ENCODE results near the gene RGCC. TPM values are rescaled to one million over a fixed set of nuclear protein-coding genes. Genes with fewer than 3 reads are reported as not detected.

The RGCC gene
- total RNA-seq, 6 experiments from 2014 or later = 0.51 to 4.9 (median 2.3) TPM; not detected in 1

GRCh38 chr13:41467425-41467945 is 10.1 kb downstream of the RGCC start:
- H3K36me3 ChIP-seq = no peaks in the 10 kb centered on the region
- intact Hi-C loops (cut with DNase I) = no loop called here
- WGBS (ENCODE audit: insufficient coverage, low coverage, low lambda C conversion rate, missing lambda C conversion rate) = 30% methylated on average over 2 of the region's 2 CpGs
- no peak for DNase-seq
- no peak overlapping the region for H3K4me3 ChIP-seq
- no peaks in the 10 kb centered on the region for H3K9me3 ChIP-seq
- no peaks in the 10 kb centered on the region for H3K27me3 ChIP-seq
- no peak overlapping the region for H3K27ac ChIP-seq
- no peak for ATAC-seq
- no peak for TF ChIP-seq POLR2A (IDR thresholded peaks at IDR 0.05)
- TF ChIP-seq CTCF (IDR thresholded peaks at IDR 0.05) = no peak
- H3K4me1 ChIP-seq = no peaks in the 10 kb centered on the region

GRCh38 chr13:41468631-41469030 is 11.3 kb downstream of the RGCC start:
- Histone ChIP-seq H3K4me1 (no peaks in the 10 kb centered on the region), H3K9me3 (no peaks in the 10 kb centered on the region), H3K4me3 (no peak overlapping the region), H3K36me3 (no peaks in the 10 kb centered on the region), H3K27me3 (no peaks in the 10 kb centered on the region), H3K27ac (no peak overlapping the region)
- TF ChIP-seq CTCF (IDR thresholded peaks at IDR 0.05) (no peak), POLR2A (IDR thresholded peaks at IDR 0.05) (no peak)
- ATAC-seq (no peak), DNase-seq (no peak)
- intact Hi-C loops (cut with DNase I) = no loop called here
- WGBS (ENCODE audit: insufficient coverage, low coverage, low lambda C conversion rate, missing lambda C conversion rate) = 84% methylated on average over 2 of the region's 2 CpGs

GRCh38 chr13:41470196-41470595 is 12.8 kb downstream of the RGCC start:
- ATAC-seq = no peak

GRCh38 chr13:41471785-41472184 is 14.4 kb downstream of the RGCC start:
- ATAC-seq (no peak), DNase-seq (no peak)
- intact Hi-C loops (cut with DNase I) = no loop called here
- Histone ChIP-seq H3K36me3 (no peaks in the 10 kb centered on the region), H3K9me3 (no peaks in the 10 kb centered on the region), H3K4me1 (no peaks in the 10 kb centered on the region), H3K27ac (no peak overlapping the region), H3K27me3 (no peaks in the 10 kb centered on the region), H3K4me3 (no peak overlapping the region)
- WGBS (ENCODE audit: insufficient coverage, low coverage, low lambda C conversion rate, missing lambda C conversion rate) = 67% methylated on average over 5 of the region's 5 CpGs
- TF ChIP-seq CTCF (IDR thresholded peaks at IDR 0.05) (no peak), POLR2A (IDR thresholded peaks at IDR 0.05) (no peak)

More at GRCh38 chr13:41470196-41470595, 12.8 kb downstream of the RGCC start:
- Histone ChIP-seq H3K27ac (no peak overlapping the region), H3K9me3 (no peaks in the 10 kb centered on the region), H3K4me3 (no peak overlapping the region), H3K4me1 (no peaks in the 10 kb centered on the region), H3K27me3 (no peaks in the 10 kb centered on the region), H3K36me3 (no peaks in the 10 kb centered on the region)
- WGBS (ENCODE audit: insufficient coverage, low coverage, low lambda C conversion rate, missing lambda C conversion rate) = 64% methylated on average over 2 of the region's 4 CpGs
- TF ChIP-seq CTCF (IDR thresholded peaks at IDR 0.05) = no peak
- no peak for TF ChIP-seq POLR2A (IDR thresholded peaks at IDR 0.05)
- intact Hi-C loops (cut with DNase I) = no loop called here
- DNase-seq = no peak

GRCh38 chr13:41487222-41487621 is 29.9 kb downstream of the RGCC start:
- Histone ChIP-seq H3K36me3 (no peaks in the 10 kb centered on the region), H3K27ac (no peak overlapping the region), H3K4me3 (no peak overlapping the region), H3K9me3 (no peaks in the 10 kb centered on the region), H3K4me1 (no peaks in the 10 kb centered on the region), H3K27me3 (no peaks in the 10 kb centered on the region)
- DNase-seq (no peak), ATAC-seq (peak in 2 of 4 donors; percentile 14 to 25)
- intact Hi-C loops (cut with DNase I) = no loop called here
- TF ChIP-seq POLR2A (IDR thresholded peaks at IDR 0.05) (no peak), CTCF (IDR thresholded peaks at IDR 0.05) (no peak)
- 100% methylated on average over 1 of the region's 2 CpGs for WGBS (ENCODE audit: insufficient coverage, low coverage, low lambda C conversion rate, missing lambda C conversion rate)
